HG03097 (cell line): Measurements from ENCODE around the gene OCRL.

Source experiments
- ATAC-seq: cut with Tn5 transposase; IDR thresholded peaks from one replicate; pipeline ENCODE4 v1.9.1; 2021; ENCODE audit not compliant: unreplicated experiment, low FRiP score

Gene OCRL

DNA sequence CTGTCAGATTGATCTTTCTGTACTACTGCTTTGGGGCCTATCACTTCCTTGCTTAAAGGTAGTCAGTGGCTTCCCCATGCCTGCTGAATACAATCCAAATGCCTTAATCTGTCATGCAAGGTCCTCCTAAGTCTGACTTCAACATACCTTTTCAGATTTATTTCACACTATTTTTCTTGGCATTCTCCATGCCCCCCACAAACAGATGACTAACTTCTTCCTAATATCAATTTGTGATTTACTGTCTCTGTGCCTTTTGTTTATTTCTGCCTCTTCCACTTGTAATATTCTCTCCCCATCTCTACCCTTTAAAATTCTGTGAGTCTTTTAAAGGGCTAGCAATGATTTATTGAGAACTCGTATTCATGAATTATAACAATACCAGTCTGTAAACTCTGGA, 41.8 kb downstream of the OCRL start:
- ATAC-seq: no peak

GRCh38 chrX:129585167-129585566, 45.1 kb downstream of the OCRL start:
- ATAC-seq: no peak

DNA sequence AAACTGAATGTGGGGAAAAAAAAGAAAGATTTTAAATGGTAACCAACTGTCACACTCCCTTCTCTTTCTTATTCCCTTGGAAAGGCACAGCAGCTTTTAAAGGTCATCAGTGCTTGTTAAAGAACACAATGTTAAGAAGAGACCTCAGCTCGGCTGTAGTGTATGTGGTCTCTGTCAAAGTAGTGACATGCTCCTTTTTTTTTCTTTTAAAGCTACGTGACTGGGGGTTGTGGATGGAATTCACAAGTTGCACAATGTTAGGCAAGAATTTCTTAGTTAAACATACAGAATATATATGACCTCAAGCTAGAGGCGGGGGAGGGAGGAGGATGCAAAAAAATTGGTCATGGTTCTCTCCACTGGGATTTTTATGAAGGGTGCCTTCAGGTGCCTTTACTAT, 45.6 kb downstream of the OCRL start:
- no peak for ATAC-seq

- no peak for ATAC-seq
These were observed 46.4 kb downstream of the OCRL start for GRCh38 chrX:129586446-129586845.

GRCh38 chrX:129590596-129590995, 50.5 kb downstream of the OCRL start:
- no peak for ATAC-seq

DNA sequence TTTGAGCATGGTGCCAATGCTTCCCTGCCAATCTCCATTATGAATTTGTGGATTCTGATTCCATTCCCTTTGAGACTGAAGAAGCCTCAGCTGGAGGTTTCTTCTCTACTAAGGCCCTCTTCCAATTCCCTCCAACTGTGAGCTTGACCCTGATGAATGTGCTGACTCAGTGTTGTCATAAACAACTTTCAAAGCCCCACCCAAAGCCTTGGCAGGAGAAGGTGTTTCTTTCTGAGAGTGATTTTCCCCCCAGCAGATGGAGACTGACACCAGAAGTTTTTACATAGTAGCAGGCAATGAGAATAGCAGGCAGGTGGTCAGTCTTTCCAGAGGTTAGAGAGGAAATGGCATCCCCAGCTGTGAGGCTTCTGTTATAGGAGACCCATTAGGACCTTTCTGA, 53.1 kb downstream of the OCRL start:
- ATAC-seq: no peak

DNA sequence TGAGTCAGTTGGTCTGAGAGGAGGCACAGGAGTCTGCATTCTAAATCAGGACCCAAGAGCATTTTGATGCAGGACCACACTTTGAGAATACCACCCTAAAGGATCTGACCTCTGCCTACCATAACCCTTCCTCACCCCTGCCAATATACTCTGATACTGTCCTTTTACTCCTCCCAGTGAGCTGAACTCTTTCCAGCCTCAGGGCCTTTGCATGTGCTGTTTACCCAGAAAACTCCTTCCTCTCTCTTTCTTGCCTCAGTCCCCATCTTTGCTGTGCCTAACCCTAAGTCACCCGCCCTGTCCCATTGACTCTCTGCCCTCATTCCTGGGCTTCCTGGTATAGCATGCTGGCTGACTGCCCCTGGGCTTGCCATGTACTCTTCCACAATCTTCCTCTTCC, 54.7 kb downstream of the OCRL start:
- ATAC-seq: no peak

- ATAC-seq: no peak
These were observed 56.0 kb downstream of the OCRL start for GRCh38 chrX:129596077-129596476.

DNA sequence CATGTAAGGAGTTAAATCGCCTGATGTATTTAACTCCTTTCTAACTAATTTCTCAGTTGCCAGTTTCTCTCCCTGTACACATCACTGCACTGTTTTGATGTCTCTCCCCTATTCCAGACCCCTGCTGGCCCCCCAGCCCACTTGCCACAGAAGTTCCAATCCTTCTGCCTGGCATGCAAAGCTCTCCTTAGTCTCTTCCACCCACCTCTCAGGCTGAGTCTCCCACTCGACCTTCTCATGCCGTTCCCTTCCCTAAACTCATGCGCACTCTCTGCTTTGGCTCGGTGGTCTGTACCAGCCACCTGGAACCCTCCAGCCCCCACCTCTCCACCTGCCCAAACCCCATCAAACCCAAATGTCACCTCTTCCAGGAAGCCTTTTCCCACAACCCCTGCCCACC, 57.8 kb downstream of the OCRL start:
- ATAC-seq: no peak

- no peak for ATAC-seq
These were observed 59.4 kb downstream of the OCRL start for GRCh38 chrX:129599499-129599898.

GRCh38 chrX:129599996-129600395, 59.9 kb downstream of the OCRL start:
- no peak for ATAC-seq

GRCh38 chrX:129600981-129601424, 60.9 kb downstream of the OCRL start:
- no peak for ATAC-seq

- ATAC-seq: no peak
These were observed 66.9 kb downstream of the OCRL start for GRCh38 chrX:129606918-129607317.

GRCh38 chrX:129608496-129608895, 68.4 kb downstream of the OCRL start:
- ATAC-seq: no peak

DNA sequence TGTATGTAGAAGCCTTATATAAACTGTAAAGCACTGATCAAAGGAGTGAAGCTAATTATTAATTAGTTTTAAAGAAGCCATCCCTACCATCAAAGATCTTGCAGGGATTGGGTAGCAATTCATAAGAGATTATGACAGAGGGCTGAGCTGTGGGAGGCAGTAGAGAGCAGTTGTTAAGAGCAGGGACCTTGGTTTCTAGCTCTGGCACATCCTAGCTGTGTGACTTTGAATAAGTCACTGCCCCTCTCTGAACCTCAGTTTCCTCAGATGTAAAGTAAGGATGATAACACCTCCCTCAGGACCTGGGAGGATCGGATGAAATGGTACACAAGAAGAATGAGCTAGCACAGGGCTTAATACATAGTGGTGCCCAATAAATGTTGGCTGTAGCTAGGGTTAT, 69.3 kb downstream of the OCRL start:
- no peak for ATAC-seq

DNA sequence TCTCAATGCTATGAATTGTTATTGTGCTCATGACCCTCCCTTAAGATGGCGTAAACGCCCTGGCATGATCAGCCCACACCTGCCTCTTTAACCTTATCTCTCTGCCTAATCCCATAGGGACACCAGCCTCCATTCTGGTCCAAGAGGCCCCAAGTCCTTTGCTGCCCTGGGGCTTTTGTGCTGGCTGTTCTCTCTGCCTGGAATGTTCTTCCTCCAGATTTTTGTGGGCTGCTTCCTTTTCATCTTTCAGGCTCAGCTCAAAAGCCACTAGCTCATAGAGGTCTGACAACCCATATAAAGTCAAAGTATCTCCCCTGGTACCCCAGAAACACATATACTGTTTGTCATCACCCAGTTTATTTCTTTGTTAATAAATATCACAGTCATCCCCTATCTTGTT, 72.3 kb downstream of the OCRL start:
- no peak for ATAC-seq

GRCh38 chrX:129613596-129613995, 73.5 kb downstream of the OCRL start:
- ATAC-seq: no peak

GRCh38 chrX:129614481-129615255, 74.6 kb downstream of the OCRL start:
- ATAC-seq: no peak

DNA sequence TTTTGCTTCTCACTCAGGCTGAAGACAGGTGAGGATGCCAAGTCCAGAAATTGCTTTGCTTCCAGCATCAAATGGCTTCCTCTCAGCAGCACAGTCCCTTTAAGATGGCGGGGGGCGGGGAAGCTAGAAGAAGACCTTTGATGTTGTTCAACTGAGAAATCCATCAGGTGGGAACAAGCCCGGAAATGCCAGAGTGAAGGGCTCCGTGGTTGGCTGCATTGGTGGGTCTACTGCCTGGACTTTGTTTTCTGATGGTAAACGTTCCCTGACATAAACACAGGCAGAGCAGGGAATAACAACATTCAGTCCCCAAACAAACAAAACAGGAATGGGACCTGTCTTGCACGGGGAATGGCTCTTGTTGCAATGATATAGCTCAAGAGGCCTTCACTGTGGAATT, 77.4 kb downstream of the OCRL start:
- ATAC-seq: no peak

DNA sequence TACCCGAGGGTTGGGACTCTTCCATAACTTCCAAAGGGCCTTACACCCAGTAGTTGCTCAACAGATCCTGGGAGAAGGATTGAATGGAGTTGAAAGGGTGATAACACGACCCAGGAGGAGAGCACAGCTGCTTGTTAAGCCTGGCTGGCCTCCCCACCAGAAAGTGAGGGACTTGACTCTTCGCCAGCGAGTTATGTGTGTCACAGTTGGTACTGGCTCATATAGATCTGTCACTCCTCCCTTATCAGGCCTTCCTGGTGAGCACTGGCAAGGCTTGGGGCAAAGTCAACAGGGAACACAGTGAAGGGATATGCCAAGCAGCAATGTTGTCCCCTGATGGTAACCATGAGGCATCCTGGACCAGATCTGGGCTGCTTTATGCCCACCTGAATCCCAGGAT, 78.9 kb downstream of the OCRL start:
- no peak for ATAC-seq

GRCh38 chrX:129622757-129623301, 82.8 kb downstream of the OCRL start:
- no peak for ATAC-seq

GRCh38 chrX:129626026-129626425, 86.0 kb downstream of the OCRL start:
- no peak for ATAC-seq

- no peak for ATAC-seq
These were observed 89.8 kb downstream of the OCRL start for GRCh38 chrX:129629837-129630236.
